SK-N-SH treated with all-trans-retinoic acid at 6 μM for 48 hours (cell line): Measurements from ENCODE around the gene LRRC41.

Experiments used
- GLIS3 ChIP-seq: fragments of 250-450 bp; sonication (Bioruptor Pico); IDR thresholded peaks from 2 replicates; pipeline ENCODE4 v1.5.0; 2020; ENCODE audit warnings: mild to moderate bottlenecking, moderate library complexity
- ZFP30 ChIP-seq: fragments of 450-650 bp; formaldehyde crosslinking; IDR thresholded peaks from 2 replicates; pipeline ENCODE4 v1.5.0; 2022; ENCODE audit warnings: mild to moderate bottlenecking, moderate library complexity

DNA sequence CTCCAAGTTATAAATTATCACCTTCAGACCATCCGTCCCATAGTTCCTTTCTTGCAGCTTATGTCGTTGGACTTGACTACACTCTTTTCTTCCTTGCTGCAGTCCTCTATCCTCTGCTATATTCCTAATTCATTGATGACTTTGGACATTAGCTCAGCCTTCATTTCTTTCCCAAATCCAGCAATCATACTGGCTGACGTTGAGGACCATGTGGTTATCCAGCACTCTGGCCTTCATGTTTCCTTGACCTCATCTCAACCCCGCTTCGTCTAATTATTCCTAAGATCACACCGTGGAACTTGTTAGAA is 28.4 kb downstream of the LRRC41 start:
- TF ChIP-seq GLIS3 (CRISPR knock-in tag) (no peak), ZFP30 (no peak)
